ENCODE measurements around the gene KRTAP4-8.
"Not testable (repeated sequence)": the region's sequence is repeated elsewhere in the genome, so short reads cannot be mapped to it uniquely, and the experiment has no call there.

The KRTAP4-8 gene

DNA sequence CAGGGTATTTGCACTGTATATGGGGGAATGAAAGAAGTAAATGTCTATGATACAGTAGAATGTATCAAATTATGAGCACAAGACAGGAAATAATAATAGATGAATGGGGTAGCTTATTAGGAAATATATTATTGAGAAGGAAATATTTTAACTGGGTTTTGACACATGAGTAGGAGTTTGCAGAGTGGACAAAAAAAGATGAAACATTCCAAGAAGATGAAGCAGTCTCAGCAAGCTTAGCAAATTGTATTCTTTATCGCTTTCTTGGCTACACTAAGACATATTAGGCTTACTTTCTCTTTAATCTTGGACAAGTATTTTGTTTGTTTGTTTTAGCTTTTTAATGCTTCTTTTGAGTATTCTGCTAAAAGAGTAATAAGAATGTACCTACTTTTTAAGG lies 6.0 kb upstream of the KRTAP4-8 start:
- Histone ChIP-seq H3K4me3 (ENCODE audit: low read length) (no peak overlapping the region), H3K4me1 (ENCODE audit: control insufficient read depth, insufficient read depth, low read length) (no peaks in the 10 kb centered on the region), H3K27me3 (ENCODE audit: control insufficient read depth, insufficient read depth, low read length) (peaks cover 2% of the 10 kb centered on the region), H3K9ac (ENCODE audit: low read length) (no peak overlapping the region), H3K36me3 (ENCODE audit: control insufficient read depth, insufficient read depth, low read length) (no peaks in the 10 kb centered on the region), H3K27ac (ENCODE audit: low read depth, low read length) (no peak overlapping the region)

DNA sequence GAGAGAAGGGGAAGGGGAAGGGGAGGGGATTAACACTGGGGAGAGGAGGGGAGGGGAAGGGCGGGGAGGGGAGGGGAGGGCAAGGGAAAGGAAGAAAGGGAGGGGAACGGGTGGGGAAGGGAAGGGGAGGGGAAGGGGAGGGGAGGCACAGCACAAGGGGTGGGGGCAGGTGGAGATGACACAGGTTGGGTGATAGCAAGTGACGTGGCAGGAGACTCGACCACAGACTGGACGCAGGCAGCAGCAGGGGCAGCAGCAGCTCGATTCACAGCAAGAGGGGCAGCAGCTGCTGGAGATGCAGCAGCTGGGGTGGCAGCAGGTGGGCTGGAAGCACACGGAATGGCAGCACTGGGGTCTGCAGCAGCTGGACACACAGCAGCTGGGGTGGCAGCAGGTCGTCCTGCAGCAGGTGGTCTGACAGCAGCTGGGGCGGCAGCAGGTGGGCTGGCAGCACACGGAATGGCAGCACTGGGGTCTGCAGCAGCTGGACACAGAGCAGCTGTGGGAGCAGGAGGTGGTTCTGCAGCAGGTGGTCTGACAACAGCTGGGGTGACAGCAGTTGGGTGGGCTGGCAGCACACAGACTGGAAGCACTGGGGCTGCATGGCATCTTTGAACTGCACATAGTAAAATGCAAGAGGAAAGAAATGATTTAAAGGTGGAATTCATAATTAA lies 3.8 kb upstream of the KRTAP4-8 start, which contains the start of gene KRTAP4-16:
TSS of gene KRTAP4-16 (minus strand) at position 624 of the 674 bp plus-strand sequence. CDS start at position 624, 0 bp downstream.
- Histone ChIP-seq H3K4me3 (ENCODE audit: low read length) (no peak within 1 kb of the TSS), H3K27ac (ENCODE audit: low read depth, low read length) (no peak within 1 kb of the TSS), H3K4me1 (ENCODE audit: control insufficient read depth, insufficient read depth, low read length) (no peaks in the 10 kb centered on the region), H3K9ac (ENCODE audit: low read length) (no peak within 1 kb of the TSS), H3K36me3 (ENCODE audit: control insufficient read depth, insufficient read depth, low read length) (no peaks in the 10 kb centered on the region), H3K27me3 (ENCODE audit: control insufficient read depth, insufficient read depth, low read length) (no peaks in the 10 kb centered on the region)

DNA sequence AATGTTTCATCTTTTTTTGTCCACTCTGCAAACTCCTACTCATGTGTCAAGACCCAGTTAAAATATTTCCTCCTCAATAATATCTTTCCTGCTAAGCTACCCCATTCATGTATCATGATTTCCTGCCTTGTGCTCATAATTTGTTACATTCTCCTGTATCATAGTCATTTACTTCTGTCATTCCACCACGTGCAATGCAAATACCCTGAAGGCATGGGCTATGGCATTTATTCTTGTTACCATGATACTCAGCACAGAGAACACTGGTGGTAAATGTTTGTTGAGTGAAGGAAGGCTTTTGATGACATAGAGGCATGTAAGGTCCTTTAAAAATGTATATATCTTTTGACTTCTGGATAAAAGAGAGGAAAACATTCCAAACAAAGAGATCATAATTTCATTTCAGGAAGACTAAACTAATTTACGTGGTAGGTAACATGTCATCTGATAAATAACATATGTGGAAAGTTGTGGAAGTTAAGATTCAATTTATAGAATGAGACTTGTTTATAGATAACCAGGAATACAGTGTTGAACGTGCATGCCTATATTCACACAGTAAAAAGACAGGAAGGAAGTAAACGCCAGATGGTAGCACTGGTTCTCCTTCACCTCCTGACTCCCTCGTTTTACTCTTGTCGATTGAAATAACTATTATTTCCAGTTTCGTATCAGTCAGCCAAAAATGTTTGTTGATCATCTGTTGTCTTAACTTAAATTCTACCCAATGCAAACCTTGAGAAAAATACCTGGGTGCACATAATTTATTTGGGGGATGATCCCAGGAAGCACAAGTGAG lies 1.9 kb upstream of the KRTAP4-8 start:
- not testable (repeated sequence) for H3K27me3 ChIP-seq (ENCODE audit: control insufficient read depth, insufficient read depth, low read length); H3K4me1 ChIP-seq (ENCODE audit: control insufficient read depth, insufficient read depth, low read length); H3K27ac ChIP-seq (ENCODE audit: low read depth, low read length); H3K9ac ChIP-seq (ENCODE audit: low read length); H3K36me3 ChIP-seq (ENCODE audit: control insufficient read depth, insufficient read depth, low read length); H3K4me3 ChIP-seq (ENCODE audit: low read length)

DNA sequence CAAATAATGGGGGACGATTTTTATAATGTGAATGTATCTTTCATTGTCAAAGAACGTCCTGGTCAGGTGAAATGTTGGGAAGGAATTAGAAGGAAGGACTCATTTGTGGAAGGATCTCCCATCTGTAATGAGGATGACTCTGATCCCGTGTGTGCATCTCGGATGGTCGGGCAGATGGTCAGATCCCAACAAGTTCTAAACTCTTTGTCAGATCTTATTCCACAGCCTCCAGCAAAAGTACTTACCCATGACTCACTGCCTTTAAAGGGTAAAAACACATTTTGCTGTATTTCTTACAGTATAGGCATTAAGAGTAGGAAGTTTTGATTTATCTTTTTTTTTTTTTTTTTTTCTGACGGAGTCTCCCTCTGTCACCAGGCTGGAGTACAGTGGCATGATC lies 539 bp upstream of the KRTAP4-8 start:
- no peaks in the 10 kb centered on the region for H3K4me1 ChIP-seq (ENCODE audit: control insufficient read depth, insufficient read depth, low read length)
- H3K9ac ChIP-seq (ENCODE audit: low read length) = no peak overlapping the region
- no peak overlapping the region for H3K27ac ChIP-seq (ENCODE audit: low read depth, low read length)
- H3K27me3 ChIP-seq (ENCODE audit: control insufficient read depth, insufficient read depth, low read length) = no peaks in the 10 kb centered on the region
- no peak overlapping the region for H3K4me3 ChIP-seq (ENCODE audit: low read length)
- H3K36me3 ChIP-seq (ENCODE audit: control insufficient read depth, insufficient read depth, low read length) = no peaks in the 10 kb centered on the region

DNA sequence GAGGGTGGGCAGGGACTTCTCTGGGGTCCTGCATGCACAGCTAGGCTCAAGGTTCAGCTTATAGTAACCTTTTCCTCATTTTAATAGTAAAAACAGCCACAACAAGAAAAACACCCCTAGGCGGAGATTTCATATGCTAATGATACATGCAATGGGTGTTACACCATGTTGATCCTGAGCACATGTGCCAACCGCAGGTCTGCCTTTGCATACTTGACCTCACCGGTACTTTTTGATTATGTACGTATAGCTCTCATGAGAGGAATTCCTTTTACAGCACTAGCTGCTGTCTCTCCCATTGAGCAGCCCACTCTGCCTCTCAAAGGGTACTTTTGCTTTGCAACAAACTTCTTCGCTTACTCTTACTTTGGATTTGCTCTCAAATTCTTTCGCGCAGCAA lies 1.9 kb downstream of the KRTAP4-8 start:
- H3K27ac ChIP-seq (ENCODE audit: low read depth, low read length) = no peak overlapping the region
- no peak overlapping the region for H3K4me3 ChIP-seq (ENCODE audit: low read length)
- H3K36me3 ChIP-seq (ENCODE audit: control insufficient read depth, insufficient read depth, low read length) = no peaks in the 10 kb centered on the region
- H3K4me1 ChIP-seq (ENCODE audit: control insufficient read depth, insufficient read depth, low read length) = no peaks in the 10 kb centered on the region
- no peak overlapping the region for H3K9ac ChIP-seq (ENCODE audit: low read length)
- no peaks in the 10 kb centered on the region for H3K27me3 ChIP-seq (ENCODE audit: control insufficient read depth, insufficient read depth, low read length)

DNA sequence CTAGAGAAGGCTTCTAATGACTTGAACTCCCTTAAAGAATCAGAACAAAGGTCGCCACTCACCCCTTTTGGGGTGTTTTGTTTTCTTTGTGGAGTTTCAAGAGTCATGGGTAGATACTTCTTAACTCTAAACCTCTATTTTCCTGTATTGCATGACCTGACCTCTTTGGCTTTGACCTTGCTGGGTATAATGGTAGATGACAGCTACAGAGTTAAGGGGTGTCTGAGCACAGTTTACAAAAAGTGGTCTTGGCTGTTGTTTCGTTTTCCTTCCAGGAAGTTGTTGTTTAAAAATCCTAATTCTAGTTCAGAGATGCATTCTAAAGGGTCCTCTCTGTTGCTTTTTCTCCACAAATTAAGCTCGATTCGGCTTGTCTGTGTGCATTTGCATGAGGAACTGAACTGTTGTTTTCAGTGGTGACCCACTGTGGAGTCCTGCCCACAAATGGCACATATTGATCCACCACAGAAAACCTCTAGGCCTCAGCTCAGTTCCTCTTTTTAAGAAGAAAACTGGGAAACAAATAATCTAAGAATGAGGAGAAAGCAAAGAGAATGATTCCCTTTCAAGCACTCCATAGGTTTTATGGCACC lies 9.1 kb downstream of the KRTAP4-8 start:
- H3K27me3 ChIP-seq (ENCODE audit: control insufficient read depth, insufficient read depth, low read length); H3K27ac ChIP-seq (ENCODE audit: low read depth, low read length); H3K4me3 ChIP-seq (ENCODE audit: low read length); H3K36me3 ChIP-seq (ENCODE audit: control insufficient read depth, insufficient read depth, low read length); H3K4me1 ChIP-seq (ENCODE audit: control insufficient read depth, insufficient read depth, low read length); H3K9ac ChIP-seq (ENCODE audit: low read length): not testable (repeated sequence)

DNA sequence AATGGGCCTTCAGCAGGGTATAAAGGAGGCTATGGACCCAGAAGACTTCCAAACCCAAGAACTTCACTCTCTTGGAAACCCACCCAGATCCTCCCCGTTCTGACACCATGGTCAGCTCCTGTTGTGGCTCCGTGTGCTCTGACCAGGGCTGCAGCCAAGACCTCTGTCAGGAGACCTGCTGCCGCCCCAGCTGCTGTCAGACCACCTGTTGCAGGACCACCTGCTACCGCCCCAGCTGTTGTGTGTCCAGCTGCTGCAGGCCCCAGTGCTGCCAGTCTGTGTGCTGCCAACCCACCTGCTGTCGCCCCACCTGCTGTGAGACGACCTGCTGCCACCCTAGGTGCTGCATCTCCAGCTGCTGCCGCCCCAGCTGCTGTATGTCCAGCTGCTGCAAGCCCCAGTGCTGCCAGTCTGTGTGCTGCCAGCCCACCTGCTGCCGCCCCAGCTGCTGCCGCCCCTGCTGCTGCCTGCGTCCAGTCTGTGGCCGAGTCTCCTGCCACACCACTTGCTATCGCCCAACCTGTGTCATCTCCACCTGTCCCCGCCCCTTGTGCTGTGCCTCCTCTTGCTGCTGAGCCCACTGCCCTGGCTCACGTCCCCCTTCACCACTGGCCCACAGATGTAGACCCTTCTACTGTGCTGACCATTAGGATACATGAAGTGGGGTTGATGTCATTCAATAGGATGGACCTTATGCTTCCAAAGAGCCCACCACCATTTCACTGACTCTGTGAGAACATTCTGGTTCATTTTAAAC lies 13.7 kb downstream of the KRTAP4-8 start, which contains the start of gene KRTAP4-7:
TSS of gene KRTAP4-7 (plus strand) at position 51 of the 757 bp plus-strand sequence. CDS start at position 108, 57 bp downstream.
- H3K27me3 ChIP-seq (ENCODE audit: control insufficient read depth, insufficient read depth, low read length); H3K4me3 ChIP-seq (ENCODE audit: low read length); H3K4me1 ChIP-seq (ENCODE audit: control insufficient read depth, insufficient read depth, low read length); H3K9ac ChIP-seq (ENCODE audit: low read length); H3K36me3 ChIP-seq (ENCODE audit: control insufficient read depth, insufficient read depth, low read length); H3K27ac ChIP-seq (ENCODE audit: low read depth, low read length): not testable (repeated sequence)

DNA sequence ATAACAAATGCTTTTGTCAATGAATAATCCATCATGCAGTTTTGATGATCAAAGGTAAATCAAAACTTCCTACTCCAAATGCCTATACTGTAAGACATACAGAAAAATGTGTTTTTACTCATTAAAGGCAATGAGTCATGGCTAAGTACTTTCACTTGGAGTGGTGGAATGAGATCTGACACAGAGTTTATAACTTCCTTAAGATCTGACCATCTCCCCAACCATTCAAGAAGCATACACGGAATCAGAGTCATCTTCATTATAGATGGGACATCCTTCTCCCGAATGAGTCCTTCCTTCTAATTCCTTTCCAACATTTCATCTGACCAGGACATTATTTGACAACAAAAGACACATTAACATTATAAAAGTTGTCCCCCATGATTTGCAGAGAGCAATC lies 14.5 kb downstream of the KRTAP4-8 start:
- H3K4me3 ChIP-seq (ENCODE audit: low read length); H3K36me3 ChIP-seq (ENCODE audit: control insufficient read depth, insufficient read depth, low read length); H3K27ac ChIP-seq (ENCODE audit: low read depth, low read length); H3K4me1 ChIP-seq (ENCODE audit: control insufficient read depth, insufficient read depth, low read length); H3K27me3 ChIP-seq (ENCODE audit: control insufficient read depth, insufficient read depth, low read length); H3K9ac ChIP-seq (ENCODE audit: low read length): not testable (repeated sequence)

DNA sequence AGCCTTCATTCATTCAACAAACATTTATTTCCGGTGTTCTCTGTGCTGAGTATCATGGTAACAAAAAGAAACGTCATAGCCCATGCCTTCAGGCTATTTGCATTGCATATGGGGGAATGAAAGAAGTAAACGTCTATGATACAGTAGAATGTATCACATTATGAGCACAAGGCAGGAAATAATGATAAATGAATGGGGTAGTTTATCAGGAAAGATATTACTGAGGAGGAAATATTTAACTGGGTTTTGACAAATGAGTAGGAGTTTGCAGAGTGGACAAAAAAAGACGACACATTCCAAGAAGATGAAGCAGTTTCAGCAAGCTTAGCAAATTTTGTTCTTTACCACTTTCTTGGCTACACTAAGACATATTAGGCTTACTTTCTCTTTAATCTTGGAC lies 15.3 kb downstream of the KRTAP4-8 start:
- H3K4me3 ChIP-seq (ENCODE audit: low read length) = no peak overlapping the region
- no peaks in the 10 kb centered on the region for H3K27me3 ChIP-seq (ENCODE audit: control insufficient read depth, insufficient read depth, low read length)
- no peak overlapping the region for H3K9ac ChIP-seq (ENCODE audit: low read length)
- H3K27ac ChIP-seq (ENCODE audit: low read depth, low read length) = no peak overlapping the region
- H3K4me1 ChIP-seq (ENCODE audit: control insufficient read depth, insufficient read depth, low read length) = no peaks in the 10 kb centered on the region
- H3K36me3 ChIP-seq (ENCODE audit: control insufficient read depth, insufficient read depth, low read length) = no peaks in the 10 kb centered on the region

DNA sequence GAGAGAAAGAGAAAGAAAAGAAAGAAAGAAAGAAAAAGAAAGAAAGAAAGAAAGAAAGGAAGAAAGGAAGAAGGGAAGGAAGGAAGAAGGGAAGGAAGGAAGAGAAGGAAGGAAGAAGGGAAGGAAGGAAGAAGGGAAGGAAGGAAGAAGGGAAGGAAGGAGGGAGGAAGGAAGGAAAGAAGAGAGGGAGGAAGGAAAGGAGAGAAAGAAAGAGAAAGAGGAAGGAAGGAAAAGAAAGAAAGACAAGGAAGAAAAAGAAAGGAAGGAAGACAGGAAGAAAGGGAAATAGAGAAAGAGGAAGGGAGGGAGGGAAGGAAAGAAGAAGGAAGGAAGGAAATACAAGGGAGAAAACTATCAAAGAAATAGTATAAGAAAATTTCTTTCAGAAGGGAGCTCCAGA lies 21.2 kb downstream of the KRTAP4-8 start:
- Histone ChIP-seq H3K36me3 (ENCODE audit: control insufficient read depth, insufficient read depth, low read length) (no peaks in the 10 kb centered on the region), H3K27me3 (ENCODE audit: control insufficient read depth, insufficient read depth, low read length) (no peaks in the 10 kb centered on the region), H3K9ac (ENCODE audit: low read length) (no peak overlapping the region), H3K27ac (ENCODE audit: low read depth, low read length) (no peak overlapping the region), H3K4me3 (ENCODE audit: low read length) (no peak overlapping the region), H3K4me1 (ENCODE audit: control insufficient read depth, insufficient read depth, low read length) (no peaks in the 10 kb centered on the region)

DNA sequence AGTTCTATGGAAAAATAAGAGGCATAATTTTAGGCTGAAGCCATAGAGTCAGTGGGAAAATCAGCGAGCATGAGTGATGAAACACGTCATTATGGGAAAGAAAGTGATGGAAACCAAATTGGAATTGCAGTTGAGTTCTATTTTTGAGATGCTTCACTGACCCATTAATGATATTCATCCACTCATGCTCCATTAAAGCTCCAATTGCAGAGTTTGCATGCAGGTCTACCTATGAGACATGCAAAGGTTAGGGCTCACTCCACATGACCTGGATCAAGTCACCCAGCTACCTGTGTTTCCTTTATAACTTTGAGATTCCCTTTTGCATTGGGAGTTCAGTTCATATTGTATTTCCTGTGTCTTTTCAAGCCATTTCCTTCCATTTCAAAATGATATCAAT lies 24.3 kb downstream of the KRTAP4-8 start:
- Histone ChIP-seq H3K36me3 (ENCODE audit: control insufficient read depth, insufficient read depth, low read length) (no peaks in the 10 kb centered on the region), H3K4me1 (ENCODE audit: control insufficient read depth, insufficient read depth, low read length) (no peaks in the 10 kb centered on the region), H3K27me3 (ENCODE audit: control insufficient read depth, insufficient read depth, low read length) (no peaks in the 10 kb centered on the region), H3K4me3 (ENCODE audit: low read length) (no peak overlapping the region), H3K27ac (ENCODE audit: low read depth, low read length) (no peak overlapping the region), H3K9ac (ENCODE audit: low read length) (no peak overlapping the region)
